Breast epithelium (tissue), 3 donors: ENCODE data around the gene TMEM170B.

Experiments
- CTCF ChIP-seq, 3 donors: fragments of 450-650 bp; IDR thresholded peaks; one replicate each; pipeline ENCODE4 v1.5.1; 2016 to 2017; ENCODE audit warnings: antibody characterized with exemption in 3 of 3, mild to moderate bottlenecking in 3 of 3, moderate library complexity in 3 of 3
- POLR2A ChIP-seq: fragments of 450-650 bp; IDR thresholded peaks from one replicate; pipeline ENCODE4 v1.6.1; 2016; ENCODE audit warnings: antibody characterized with exemption, mild to moderate bottlenecking, moderate library complexity
- POLR2AphosphoS5 ChIP-seq, 3 donors: sonication (generic); formaldehyde crosslinking; IDR thresholded peaks; one replicate each; pipeline ENCODE4 v1.6.1; 2017; ENCODE audit warnings: antibody characterized with exemption in 3 of 3

DNA sequence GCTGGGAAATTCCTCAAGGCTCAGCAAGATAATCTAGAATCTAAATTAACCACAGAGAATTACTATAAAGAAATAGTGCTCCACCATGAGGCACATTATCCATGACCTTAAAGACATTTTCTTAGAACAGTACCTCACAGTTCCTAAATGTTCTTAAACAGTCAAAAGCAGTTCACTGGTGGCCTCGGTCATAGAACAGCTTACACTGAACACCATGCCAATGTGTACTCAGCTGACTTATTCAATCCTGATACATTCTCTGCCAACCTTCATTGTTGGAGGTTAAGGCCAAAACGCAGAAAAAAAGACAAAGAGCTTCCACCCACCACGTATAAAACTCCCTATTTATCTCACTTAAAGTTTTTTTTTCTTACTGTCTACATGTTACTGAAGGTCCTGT lies 21.8 kb upstream of the TMEM170B start:
- no peak for TF ChIP-seq POLR2A
- no peak for TF ChIP-seq CTCF (IDR thresholded peaks at IDR 0.05)
- TF ChIP-seq POLR2AphosphoS5 (IDR thresholded peaks at IDR 0.05) = no peak
